ENCODE measurements around the gene IQCK.

Gene IQCK

DNA sequence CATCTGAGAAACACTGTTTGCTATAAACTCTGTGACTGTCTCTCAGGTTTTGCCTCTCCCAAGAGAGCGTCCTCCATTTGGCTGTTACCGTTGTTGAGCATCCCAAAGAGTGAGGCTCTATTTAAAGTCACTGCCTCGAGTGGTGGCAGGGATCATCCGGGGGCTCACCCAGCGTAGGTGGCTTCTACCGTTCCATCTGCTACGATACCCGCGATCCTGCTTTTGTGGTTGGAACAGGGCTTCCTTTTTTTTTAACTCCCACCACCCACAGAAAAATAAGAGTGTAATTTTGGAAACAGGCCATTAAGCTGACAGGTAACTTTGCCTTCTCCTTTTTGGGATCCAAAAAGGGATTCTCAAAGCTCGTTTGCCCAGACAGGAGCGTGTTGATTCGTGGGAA lies 36.4 kb upstream of the IQCK start:
- Histone ChIP-seq H3K9me3 (ENCODE audit: control insufficient read depth, insufficient read depth, low read length) (no peaks in the 10 kb centered on the region), H4K20me1 (ENCODE audit: control insufficient read depth, insufficient read depth, low read depth, low read length) (no peaks in the 10 kb centered on the region), H3K27me3 (ENCODE audit: control insufficient read depth, low read length) (no peaks in the 10 kb centered on the region), H3K79me2 (ENCODE audit: control insufficient read depth, low read length) (no peaks in the 10 kb centered on the region), H3K27ac (ENCODE audit: low read depth, low read length) (no peak overlapping the region), H3K4me1 (ENCODE audit: control insufficient read depth, low read length) (no peaks in the 10 kb centered on the region), H3K4me2 (ENCODE audit: low read length) (no peak overlapping the region), H3K9me2 (replicated peaks; ENCODE audit: control insufficient read depth, low read length) (no peaks in the 10 kb centered on the region), H3F3A (ENCODE audit: control insufficient read depth, insufficient read depth) (no peaks in the 10 kb centered on the region), H3K36me3 (ENCODE audit: control insufficient read depth, low read length) (no peaks in the 10 kb centered on the region; the same call in 1 of the 2 replicates), H3K4me3 (ENCODE audit: low read length) (no peak overlapping the region)
- TF ChIP-seq EZH2phosphoT487 (IDR thresholded peaks at IDR 0.05; ENCODE audit: borderline replicate concordance, low read length), result no peak
- TF ChIP-seq, protein P1, sequence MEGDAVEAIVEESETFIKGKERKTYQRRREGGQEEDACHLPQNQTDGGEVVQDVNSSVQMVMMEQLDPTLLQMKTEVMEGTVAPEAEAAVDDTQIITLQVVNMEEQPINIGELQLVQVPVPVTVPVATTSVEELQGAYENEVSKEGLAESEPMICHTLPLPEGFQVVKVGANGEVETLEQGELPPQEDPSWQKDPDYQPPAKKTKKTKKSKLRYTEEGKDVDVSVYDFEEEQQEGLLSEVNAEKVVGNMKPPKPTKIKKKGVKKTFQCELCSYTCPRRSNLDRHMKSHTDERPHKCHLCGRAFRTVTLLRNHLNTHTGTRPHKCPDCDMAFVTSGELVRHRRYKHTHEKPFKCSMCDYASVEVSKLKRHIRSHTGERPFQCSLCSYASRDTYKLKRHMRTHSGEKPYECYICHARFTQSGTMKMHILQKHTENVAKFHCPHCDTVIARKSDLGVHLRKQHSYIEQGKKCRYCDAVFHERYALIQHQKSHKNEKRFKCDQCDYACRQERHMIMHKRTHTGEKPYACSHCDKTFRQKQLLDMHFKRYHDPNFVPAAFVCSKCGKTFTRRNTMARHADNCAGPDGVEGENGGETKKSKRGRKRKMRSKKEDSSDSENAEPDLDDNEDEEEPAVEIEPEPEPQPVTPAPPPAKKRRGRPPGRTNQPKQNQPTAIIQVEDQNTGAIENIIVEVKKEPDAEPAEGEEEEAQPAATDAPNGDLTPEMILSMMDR (IDR thresholded peaks at IDR 0.05; ENCODE audit: low read depth, low read length, poor library complexity, severe bottlenecking), result no peak

DNA sequence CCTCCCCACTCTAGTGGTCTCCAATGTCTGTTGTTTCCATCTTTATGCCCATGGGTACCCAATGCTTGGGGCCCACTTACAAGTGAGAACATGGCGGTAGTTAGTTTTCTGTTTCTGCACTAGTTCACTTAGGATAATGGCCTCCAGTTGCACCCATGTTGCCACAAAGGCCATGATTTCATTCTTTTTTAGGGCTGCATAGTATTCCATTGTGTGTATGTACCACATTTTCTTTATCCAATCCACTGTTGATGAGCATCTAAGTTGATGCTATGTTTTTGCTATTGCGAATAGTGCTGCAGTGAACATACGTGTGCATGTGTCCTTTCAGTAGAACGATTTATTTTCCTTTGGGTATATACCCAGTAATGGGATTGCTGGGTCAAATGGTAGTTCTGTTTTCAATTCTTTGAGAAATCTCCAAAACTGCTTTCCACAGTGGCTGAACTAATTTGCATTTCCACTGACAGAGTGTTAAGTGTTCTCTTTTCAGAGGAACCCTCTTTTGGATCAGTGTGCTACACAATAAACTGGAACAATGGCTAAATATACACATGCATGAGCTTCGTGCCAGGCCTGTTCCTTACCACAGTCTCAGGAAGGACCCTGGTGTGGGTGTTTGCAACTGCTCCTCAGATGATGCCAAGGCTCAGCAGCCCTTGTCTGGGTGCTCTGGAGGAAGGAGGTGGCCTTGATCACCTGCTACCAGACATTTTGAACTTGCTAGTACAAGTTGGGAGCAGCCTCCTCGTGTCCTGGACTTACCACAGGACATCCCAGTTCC lies 34.4 kb upstream of the IQCK start:
- Histone ChIP-seq H3K4me3 (ENCODE audit: low read length) (no peak overlapping the region), H3K79me2 (ENCODE audit: control insufficient read depth, low read length) (no peaks in the 10 kb centered on the region), H3K9me3 (ENCODE audit: control insufficient read depth, insufficient read depth, low read length) (no peaks in the 10 kb centered on the region), H4K20me1 (ENCODE audit: control insufficient read depth, insufficient read depth, low read depth, low read length) (no peaks in the 10 kb centered on the region), H3K4me1 (ENCODE audit: control insufficient read depth, low read length) (no peaks in the 10 kb centered on the region), H3K27ac (ENCODE audit: low read depth, low read length) (no peak overlapping the region), H3K36me3 (ENCODE audit: control insufficient read depth, low read length) (no peaks in the 10 kb centered on the region; the same call in 1 of the 2 replicates), H3K9me2 (replicated peaks; ENCODE audit: control insufficient read depth, low read length) (no peaks in the 10 kb centered on the region), H3F3A (ENCODE audit: control insufficient read depth, insufficient read depth) (no peaks in the 10 kb centered on the region), H3K27me3 (ENCODE audit: control insufficient read depth, low read length) (no peaks in the 10 kb centered on the region), H3K4me2 (ENCODE audit: low read length) (no peak overlapping the region)
- no peak for TF ChIP-seq EZH2phosphoT487 (IDR thresholded peaks at IDR 0.05; ENCODE audit: borderline replicate concordance, low read length)
- TF ChIP-seq, protein P1 (IDR thresholded peaks at IDR 0.05; ENCODE audit: low read depth, low read length, poor library complexity, severe bottlenecking), result no peak

DNA sequence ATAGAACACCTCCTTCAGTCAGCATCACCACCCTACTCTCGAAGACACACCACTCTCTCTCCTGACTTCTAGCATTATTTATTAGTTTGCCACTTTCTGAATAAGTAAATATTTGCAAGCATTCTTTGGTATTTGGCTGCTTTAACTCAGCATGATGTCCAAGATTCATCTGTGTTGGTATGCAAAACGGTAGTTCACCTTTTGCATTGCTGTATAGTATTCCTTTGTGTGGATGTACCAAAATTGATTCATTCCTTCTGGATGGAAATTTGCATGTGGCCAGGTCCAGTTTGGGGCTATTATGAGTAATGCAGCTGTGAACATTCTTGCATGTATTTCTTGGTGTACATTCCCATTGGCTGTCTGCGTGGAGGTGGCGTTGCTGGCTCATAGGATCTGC lies 32.9 kb upstream of the IQCK start:
- Histone ChIP-seq H3K4me3 (ENCODE audit: low read length) (no peak overlapping the region), H3F3A (ENCODE audit: control insufficient read depth, insufficient read depth) (no peaks in the 10 kb centered on the region), H3K27ac (ENCODE audit: low read depth, low read length) (no peak overlapping the region), H3K9me2 (replicated peaks; ENCODE audit: control insufficient read depth, low read length) (no peaks in the 10 kb centered on the region), H4K20me1 (ENCODE audit: control insufficient read depth, insufficient read depth, low read depth, low read length) (no peaks in the 10 kb centered on the region), H3K79me2 (ENCODE audit: control insufficient read depth, low read length) (no peaks in the 10 kb centered on the region), H3K36me3 (ENCODE audit: control insufficient read depth, low read length) (no peaks in the 10 kb centered on the region; the same call in 1 of the 2 replicates), H3K9me3 (ENCODE audit: control insufficient read depth, insufficient read depth, low read length) (no peaks in the 10 kb centered on the region), H3K4me1 (ENCODE audit: control insufficient read depth, low read length) (no peaks in the 10 kb centered on the region), H3K27me3 (ENCODE audit: control insufficient read depth, low read length) (no peaks in the 10 kb centered on the region), H3K4me2 (ENCODE audit: low read length) (no peak overlapping the region)
- no peak for TF ChIP-seq EZH2phosphoT487 (IDR thresholded peaks at IDR 0.05; ENCODE audit: borderline replicate concordance, low read length)

DNA sequence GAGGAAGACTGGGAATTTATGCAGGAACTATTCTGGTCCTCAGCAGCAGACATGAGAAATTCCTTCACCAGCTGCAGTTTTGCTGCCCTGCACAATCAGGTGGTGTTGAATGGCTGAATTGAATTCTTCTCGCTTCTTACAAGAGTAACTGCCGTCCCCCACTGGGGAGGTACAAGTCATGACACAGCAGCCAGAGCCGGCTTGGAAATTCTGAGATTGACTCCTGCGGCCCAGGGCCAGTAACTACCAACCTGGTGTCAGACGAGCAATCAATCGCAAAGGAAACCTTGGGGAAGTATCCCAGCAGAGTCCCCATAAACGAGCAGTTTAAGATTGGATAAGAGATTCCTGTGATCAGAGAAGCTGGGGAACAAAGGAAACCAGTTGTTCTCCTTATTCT lies 30.8 kb upstream of the IQCK start:
- H4K20me1 ChIP-seq (ENCODE audit: control insufficient read depth, insufficient read depth, low read depth, low read length), result no peaks in the 10 kb centered on the region
- H3K9me2 ChIP-seq (replicated peaks; ENCODE audit: control insufficient read depth, low read length), result no peaks in the 10 kb centered on the region
- H3K4me3 ChIP-seq (ENCODE audit: low read length), result no peak overlapping the region
- H3K27me3 ChIP-seq (ENCODE audit: control insufficient read depth, low read length), result no peaks in the 10 kb centered on the region
- H3F3A ChIP-seq (ENCODE audit: control insufficient read depth, insufficient read depth), result no peaks in the 10 kb centered on the region
- no peaks in the 10 kb centered on the region; the same call in 1 of the 2 replicates for H3K36me3 ChIP-seq (ENCODE audit: control insufficient read depth, low read length)
- no peak overlapping the region for H3K4me2 ChIP-seq (ENCODE audit: low read length)
- no peaks in the 10 kb centered on the region for H3K9me3 ChIP-seq (ENCODE audit: control insufficient read depth, insufficient read depth, low read length)
- H3K27ac ChIP-seq (ENCODE audit: low read depth, low read length), result no peak overlapping the region
- H3K79me2 ChIP-seq (ENCODE audit: control insufficient read depth, low read length), result no peaks in the 10 kb centered on the region
- TF ChIP-seq, protein P1 (IDR thresholded peaks at IDR 0.05; ENCODE audit: low read depth, low read length, poor library complexity, severe bottlenecking), result no peak
- no peak for TF ChIP-seq EZH2phosphoT487 (IDR thresholded peaks at IDR 0.05; ENCODE audit: borderline replicate concordance, low read length)
- no peaks in the 10 kb centered on the region for H3K4me1 ChIP-seq (ENCODE audit: control insufficient read depth, low read length)

Data from DOHH2 (cell line).